H1 (cell line): Measurements from ENCODE around the gene UVRAG. TPM values are rescaled to one million over a fixed set of nuclear protein-coding genes. Genes with fewer than 3 reads are reported as not detected.

Experiments
- TAF7 ChIP-seq: optimal IDR thresholded peaks from 2 replicates; pipeline ENCODE3; 2011; ENCODE audit warnings: low read depth, mild to moderate bottlenecking, inconsistent platforms, low read length, moderate library complexity, borderline replicate concordance
- polyA plus RNA-seq, 7 experiments: library from polyadenylated mRNA; depleted of rRNA in 3 of 7; stranded (reverse) in 5 of 7; unstranded in 2 of 7; fragments of >200 nt in 5 of 7; fragments of 200-250 nt in 2 of 7; gene quantifications; 1 replicate in 5 of 7; 2 replicates in 1 of 7; 4 replicates in 1 of 7; pipeline versions ENCODE4 v1.2.1 to v1.2.3, GENCODE V29; 2011 to 2013; ENCODE audit warnings: missing spikeins in 2 of 7, mixed read lengths in 2 of 7
- total RNA-seq: library from RNA; stranded (reverse); fragmentation: NEBNext Ultra II Directional; extraction: Animal tissue kit (Norgen Biotek cat#: 25700); gene quantifications from 2 replicates; pipeline ENCODE4 v1.2.1, GENCODE V29; 2021
- TF ChIP-seq, protein P1 (sequence below): IDR thresholded peaks from 2 replicates; pipeline ENCODE4 v1.6.1; 2012; ENCODE audit warnings: inconsistent platforms

Gene UVRAG
- total and polyA plus RNA-seq, 2 of the 8 experiments (the other 6 are each of a cell fraction or from before 2014, with no cell fraction given), result 5.5 to 14.7 TPM

DNA sequence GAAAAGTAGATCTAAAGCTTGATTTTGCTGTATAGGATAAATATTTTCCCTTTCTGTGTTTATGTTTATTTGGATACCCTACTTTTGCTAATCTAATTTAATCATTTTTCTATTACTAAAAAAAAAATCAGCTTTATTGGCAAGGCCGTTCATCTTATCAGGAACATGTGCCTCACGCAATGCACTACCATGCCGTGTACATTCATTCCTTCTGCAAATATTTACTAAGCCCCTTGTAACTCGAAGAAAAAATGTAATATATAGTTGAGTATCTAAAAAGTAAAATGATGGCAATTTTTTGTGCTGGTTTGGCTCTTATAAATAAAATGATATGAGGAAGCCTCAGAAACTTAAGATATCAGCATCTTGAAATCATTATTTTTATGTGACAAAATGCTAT, 8.9 kb downstream of the UVRAG start (continued):
- no peak for TF ChIP-seq TAF7
- TF ChIP-seq, protein P1, sequence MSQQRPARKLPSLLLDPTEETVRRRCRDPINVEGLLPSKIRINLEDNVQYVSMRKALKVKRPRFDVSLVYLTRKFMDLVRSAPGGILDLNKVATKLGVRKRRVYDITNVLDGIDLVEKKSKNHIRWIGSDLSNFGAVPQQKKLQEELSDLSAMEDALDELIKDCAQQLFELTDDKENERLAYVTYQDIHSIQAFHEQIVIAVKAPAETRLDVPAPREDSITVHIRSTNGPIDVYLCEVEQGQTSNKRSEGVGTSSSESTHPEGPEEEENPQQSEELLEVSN, result no peak
- TF ChIP-seq, all 59 proteins: peak for 0
